ENCODE results near the gene C7orf33. TPM values are rescaled to one million over a fixed set of nuclear protein-coding genes. Genes with fewer than 3 reads are reported as not detected.

Gene C7orf33
- total and polyA plus RNA-seq, 2 of the 8 experiments (the other 6 are each of a cell fraction or from before 2014, with no cell fraction given), result not detected

GRCh38 chr7:148571381-148571780 lies 19.2 kb upstream of the C7orf33 start:
- ChIA-PET CTCF (ENCODE audit: partially characterized antibody) (interaction anchor here (0.7 to 1.8 kb wide), 2 partner anchors 13 to 17 kb away, joined by 3 to 7 read pairs; no protein-coding TSS in a partner anchor), POLR2A (ENCODE audit: partially characterized antibody) (interaction anchor here (0.7 to 1.1 kb wide), 2 partner anchors 9 to 28 kb away, joined by 3 read pairs; no protein-coding TSS in a partner anchor)
- H3K4ac ChIP-seq (replicated peaks; ENCODE audit: insufficient read length, low read depth, low read length), result no peak overlapping the region
- DNase-seq (ENCODE audit: low read depth in 1 of 2, low spot score in 2 of 2) (no peak), FAIRE-seq (no peak)
- H3K36me3 ChIP-seq (ENCODE audit: control insufficient read depth in 2 of 4, insufficient read depth in 4 of 4, low read length in 3 of 4), result no peaks in the 10 kb centered on the region
- H3K79me1 ChIP-seq (ENCODE audit: low read depth, low read length), result no peaks in the 10 kb centered on the region
- H4K91ac ChIP-seq (replicated peaks; ENCODE audit: insufficient read length, low read length), result no peak overlapping the region
- no peak overlapping the region for H3K9ac ChIP-seq (replicated peaks in 1 of 4; ENCODE audit: extremely low read depth in 1 of 4, low read depth in 3 of 4, low read length in 3 of 4)
- no peak overlapping the region for H2AFZ ChIP-seq (ENCODE audit: low read length)
- no peaks in the 10 kb centered on the region for H3K79me2 ChIP-seq (ENCODE audit: control insufficient read depth in 1 of 2, insufficient read depth in 2 of 2, low read length in 2 of 2)
- no peak overlapping the region for H3K18ac ChIP-seq (ENCODE audit: extremely low read depth, low read length)
- H3K4me1 ChIP-seq (replicated peaks in 1 of 4; ENCODE audit: control insufficient read depth in 3 of 4, insufficient read depth in 4 of 4, low read length in 3 of 4), result peaks cover 0 to 6% (median under 1%) of the 10 kb centered on the region in 4 experiments; a peak in 2 of 7 replicates
- H3K23ac ChIP-seq (ENCODE audit: insufficient read length), result no peak overlapping the region
- no peak overlapping the region for H3K4me2 ChIP-seq (ENCODE audit: insufficient read depth in 1 of 2, low read depth in 2 of 2, low read length in 2 of 2)
- no peaks in the 10 kb centered on the region for H3K27me3 ChIP-seq (replicated peaks in 1 of 4; ENCODE audit: control insufficient read depth in 3 of 4, extremely low read depth in 1 of 4, insufficient read depth in 3 of 4, low read length in 3 of 4)
- no peak overlapping the region for H2AK5ac ChIP-seq (ENCODE audit: low read depth, low read length)
- H3K9me3 ChIP-seq (ENCODE audit: insufficient read depth in 2 of 2, low read depth in 1 of 2, low read length in 1 of 2), result no peaks in the 10 kb centered on the region
- no peaks in the 10 kb centered on the region for H4K20me1 ChIP-seq (replicated peaks in 1 of 2; ENCODE audit: control insufficient read depth in 1 of 2, insufficient read depth in 2 of 2, low read length in 2 of 2)
- no peak overlapping the region for H2BK5ac ChIP-seq (ENCODE audit: low read depth, low read length)
- no peaks in the 10 kb centered on the region for H3K23me2 ChIP-seq (ENCODE audit: low read depth, low read length)
- no peak overlapping the region for H3K4me3 ChIP-seq (ENCODE audit: extremely low read depth in 1 of 4, insufficient read depth in 2 of 4, low read depth in 3 of 4, low read length in 4 of 4)
- no peak overlapping the region for H4K5ac ChIP-seq (ENCODE audit: insufficient read length, low read depth, low read length)
- H2BK12ac ChIP-seq (ENCODE audit: low read depth, low read length), result no peak overlapping the region
- WGBS, 2 experiments (ENCODE audit: extremely low coverage in 1 of 2, insufficient coverage in 1 of 2, insufficient read length in 1 of 2, insufficient replicate concordance in 2 of 2, low coverage in 1 of 2, low lambda C conversion rate in 2 of 2, missing lambda C conversion rate in 1 of 2), result 85% methylated on average over 9 of the region's 9 CpGs; no CpG with 5 or more reads in 1 of the 2 experiments
- no peak overlapping the region for H3K56ac ChIP-seq (replicated peaks; ENCODE audit: insufficient read length, low read depth, low read length)
- no peak overlapping the region for H2BK15ac ChIP-seq (ENCODE audit: low read length)
- TF ChIP-seq RFX5 (IDR thresholded peaks at IDR 0.05; ENCODE audit: borderline replicate concordance, low read depth, low read length), result no peak
- no peak for TF ChIP-seq YY1 (IDR thresholded peaks at IDR 0.05; ENCODE audit: low read depth, low read length)
- TF ChIP-seq RNF2 (IDR thresholded peaks at IDR 0.05; ENCODE audit: borderline replicate concordance, low read depth, low read length, missing control alignments, poor library complexity, severe bottlenecking), result no peak
- no peak for TF ChIP-seq TEAD4 (IDR thresholded peaks at IDR 0.05; ENCODE audit: low read depth, low read length)
- no peak for TF ChIP-seq FOSL1 (IDR thresholded peaks at IDR 0.05; ENCODE audit: insufficient read depth, low read depth, low read length)
- TF ChIP-seq MAX (IDR thresholded peaks at IDR 0.05), result no peak
- no peak for TF ChIP-seq CEBPB (IDR thresholded peaks at IDR 0.05; ENCODE audit: low read depth, low read length)
- TF ChIP-seq KDM5A (IDR thresholded peaks at IDR 0.05; ENCODE audit: low read length), result no peak
- TF ChIP-seq EP300 (IDR thresholded peaks at IDR 0.05; ENCODE audit: borderline replicate concordance in 1 of 2, low read depth in 2 of 2, low read length in 2 of 2), result no peak
- no peak for TF ChIP-seq ASH2L (IDR thresholded peaks at IDR 0.05; ENCODE audit: low read length)
- no peak for TF ChIP-seq CTCF (IDR thresholded peaks at IDR 0.05; ENCODE audit: control extremely low read depth in 1 of 3, insufficient read depth in 1 of 3, low read depth in 1 of 3, low read length in 3 of 3)
- TF ChIP-seq CREB1 (IDR thresholded peaks at IDR 0.05), result no peak
- no peak overlapping the region for H2BK20ac ChIP-seq (ENCODE audit: low read length)
- H3K14ac ChIP-seq (ENCODE audit: insufficient read length), result no peak overlapping the region
- no peak overlapping the region for H2BK120ac ChIP-seq (replicated peaks; ENCODE audit: low read depth, low read length)
- H4K8ac ChIP-seq (ENCODE audit: extremely low read depth, insufficient read depth, low read length), result no peak overlapping the region
- no peak overlapping the region for H3K27ac ChIP-seq (ENCODE audit: low read depth, low read length)

Measured in H1 (cell line).